Upper lobe of left lung (tissue), 6 donors: Measurements from ENCODE around the gene GPC5. TPM values are rescaled to one million over a fixed set of nuclear protein-coding genes. Genes with fewer than 3 reads are reported as not detected.
"Not testable (repeated sequence)": the region's sequence is repeated elsewhere in the genome, so short reads cannot be mapped to it uniquely, and the experiment has no call there.

Experiments
- ATAC-seq, 2 donors: fragments of 200-7000 bp; cut with Tn5 transposase; one replicate each; pipeline ENCODE4 v1.9.1; 2022; ENCODE audit warnings: mild to moderate bottlenecking in 2 of 2, moderate library complexity in 2 of 2; ENCODE audit not compliant: low FRiP score in 2 of 2
- DNase-seq, 2 donors: peaks; one replicate each; pipeline ENCODE4 v3.0.0-alpha.2; 2019 to 2020
- H3K27ac ChIP-seq, 4 donors: fragments of 200-600 bp; sonication (generic); one replicate each; pipeline ENCODE4 v1.5.1; 2016 to 2019
- H3K27me3 ChIP-seq, 4 donors: fragments of 200-600 bp; sonication (generic); one replicate each; pipeline ENCODE4 v1.5.1; 2017 to 2019
- H3K36me3 ChIP-seq, 4 donors: fragments of 200-600 bp; sonication (generic); one replicate each; pipeline ENCODE4 v1.5.1; 2016 to 2019
- H3K4me1 ChIP-seq, 4 donors: fragments of 200-600 bp; sonication (generic); one replicate each; pipeline ENCODE4 v1.5.1; 2018 to 2019
- H3K4me3 ChIP-seq, 4 donors: fragments of 200-600 bp; sonication (generic); one replicate each; pipeline ENCODE4 v1.5.1; 2017 to 2019; ENCODE audit warnings: mild to moderate bottlenecking in 2 of 4, moderate library complexity in 1 of 4
- H3K9me3 ChIP-seq, 4 donors: fragments of 200-600 bp; sonication (generic); one replicate each; pipeline ENCODE4 v1.5.1; 2018 to 2019
- EP300 ChIP-seq, 4 donors: sonication (generic); formaldehyde crosslinking; IDR thresholded peaks; one replicate each; pipeline ENCODE4 v1.5.1; 2017; ENCODE audit warnings: antibody characterized with exemption in 4 of 4, control low read depth in 2 of 4
- POLR2A ChIP-seq, 4 donors: fragments of 450-650 bp; IDR thresholded peaks; one replicate each; pipeline ENCODE4 v1.5.1; 2016 to 2017; ENCODE audit warnings: antibody characterized with exemption in 4 of 4, mild to moderate bottlenecking in 2 of 4
- POLR2AphosphoS5 ChIP-seq, 2 donors: sonication (generic); formaldehyde crosslinking; IDR thresholded peaks; one replicate each; pipeline ENCODE4 v1.5.1; 2017; ENCODE audit warnings: antibody characterized with exemption in 2 of 2
- WGBS, 2 donors: methylation state at CpG; one replicate each; pipeline ENCODE4 v1.1.5; 2017 to 2018; 5-methylcytosine and 5-hydroxymethylcytosine counted together
- total RNA-seq, 6 donors: library from RNA; depleted of rRNA in 4 of 6; stranded (reverse); fragments of >200 nt in 4 of 6; gene quantifications; one replicate each; pipeline versions ENCODE4 v1.1.0 to v1.2.1, GENCODE V29; 2016 to 2021
- TF ChIP-seq, protein P1 (sequence below), 6 experiments: fragments of 450-650 bp in 4 of 6; fragments of 200-600 bp in 2 of 6; sonication (generic) in 2 of 6; IDR thresholded peaks; one replicate each; pipeline ENCODE4 v1.5.1; 2016 to 2019; ENCODE audit warnings: antibody characterized with exemption in 6 of 6
- donor health status: DM: no; HTN: no; CAD: no; lungs with moderate emphysema.
- donor health status: DM: no; HTN: yes; CAD: no; lungs with severe emphysema.

Gene GPC5
- total RNA-seq, 6 donors from 2014 or later = 7.6 to 51.4 (median 12.8) TPM

DNA sequence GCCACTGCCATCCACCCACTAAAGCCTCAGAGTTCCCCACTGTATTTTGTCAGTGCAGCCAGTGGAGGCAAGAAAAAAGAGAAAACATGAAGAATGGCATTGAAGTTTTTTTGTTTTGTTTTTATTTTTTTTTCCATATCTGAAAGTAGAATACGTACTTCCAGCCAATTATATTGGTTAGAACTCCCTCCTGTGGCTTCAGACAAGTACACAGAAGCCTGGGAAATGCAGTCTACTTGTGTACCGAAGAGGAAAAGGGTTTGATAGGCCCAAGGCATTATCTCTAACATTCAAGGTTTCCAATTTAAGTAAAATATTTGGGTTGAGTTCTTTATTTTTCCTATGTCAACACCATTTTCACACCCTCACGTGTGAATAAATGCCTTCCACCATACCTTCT is 1131.9 kb downstream of the GPC5 start:
- H3K27ac ChIP-seq = no peak overlapping the region
- H3K4me1 ChIP-seq = no peaks in the 10 kb centered on the region
- no peak overlapping the region for H3K4me3 ChIP-seq
- no peak for DNase-seq
- TF ChIP-seq EP300 (IDR thresholded peaks at IDR 0.05) = no peak
- WGBS, 2 donors = 62 to 66% methylated on average over 3 of the region's 3 CpGs
- H3K9me3 ChIP-seq = no peaks in the 10 kb centered on the region
- no peak for ATAC-seq
- no peaks in the 10 kb centered on the region for H3K27me3 ChIP-seq
- no peaks in the 10 kb centered on the region for H3K36me3 ChIP-seq

DNA sequence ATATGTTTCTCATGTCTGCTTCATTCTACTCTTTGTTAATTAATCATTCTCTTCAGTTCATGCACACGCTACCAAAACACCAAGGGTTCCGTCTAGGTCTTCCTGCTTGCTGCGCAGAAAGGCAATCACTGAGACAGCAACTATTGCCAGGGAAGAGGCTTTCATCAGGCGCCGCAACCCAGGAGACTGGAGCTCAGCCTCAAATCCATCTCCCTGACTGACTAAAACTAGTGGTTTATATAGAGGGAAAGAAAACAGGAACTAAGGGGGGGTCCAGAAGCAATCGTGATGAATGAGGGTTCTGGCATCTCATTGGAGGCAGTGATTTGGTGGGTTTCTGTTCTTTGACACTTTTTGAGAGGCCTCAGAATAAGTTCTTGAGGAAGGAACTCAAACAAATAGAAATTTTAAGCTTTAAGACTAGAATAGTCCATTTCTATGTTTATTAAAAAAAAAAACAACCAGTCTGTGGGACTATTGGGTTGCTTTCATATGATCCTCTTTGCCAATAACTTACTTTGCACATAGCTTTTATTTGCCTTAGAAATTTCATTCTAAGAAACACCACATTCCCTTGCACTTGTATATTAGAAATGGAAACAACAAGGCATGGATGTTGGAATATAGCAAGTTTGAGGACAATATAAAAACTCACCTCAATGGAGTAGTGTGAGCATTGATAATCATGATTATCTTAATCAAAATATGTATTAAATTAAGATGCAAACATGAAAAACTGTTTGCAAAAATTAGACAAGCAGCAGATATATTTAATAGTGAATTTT is 1137.0 kb downstream of the GPC5 start:
- ATAC-seq (no peak), DNase-seq (no peak)
- no peak overlapping the region for H3K27ac ChIP-seq
- H3K27me3 ChIP-seq = no peaks in the 10 kb centered on the region
- no peaks in the 10 kb centered on the region for H3K4me1 ChIP-seq
- H3K36me3 ChIP-seq = no peaks in the 10 kb centered on the region
- no peak overlapping the region for H3K4me3 ChIP-seq
- TF ChIP-seq, protein P1, sequence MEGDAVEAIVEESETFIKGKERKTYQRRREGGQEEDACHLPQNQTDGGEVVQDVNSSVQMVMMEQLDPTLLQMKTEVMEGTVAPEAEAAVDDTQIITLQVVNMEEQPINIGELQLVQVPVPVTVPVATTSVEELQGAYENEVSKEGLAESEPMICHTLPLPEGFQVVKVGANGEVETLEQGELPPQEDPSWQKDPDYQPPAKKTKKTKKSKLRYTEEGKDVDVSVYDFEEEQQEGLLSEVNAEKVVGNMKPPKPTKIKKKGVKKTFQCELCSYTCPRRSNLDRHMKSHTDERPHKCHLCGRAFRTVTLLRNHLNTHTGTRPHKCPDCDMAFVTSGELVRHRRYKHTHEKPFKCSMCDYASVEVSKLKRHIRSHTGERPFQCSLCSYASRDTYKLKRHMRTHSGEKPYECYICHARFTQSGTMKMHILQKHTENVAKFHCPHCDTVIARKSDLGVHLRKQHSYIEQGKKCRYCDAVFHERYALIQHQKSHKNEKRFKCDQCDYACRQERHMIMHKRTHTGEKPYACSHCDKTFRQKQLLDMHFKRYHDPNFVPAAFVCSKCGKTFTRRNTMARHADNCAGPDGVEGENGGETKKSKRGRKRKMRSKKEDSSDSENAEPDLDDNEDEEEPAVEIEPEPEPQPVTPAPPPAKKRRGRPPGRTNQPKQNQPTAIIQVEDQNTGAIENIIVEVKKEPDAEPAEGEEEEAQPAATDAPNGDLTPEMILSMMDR (IDR thresholded peaks at IDR 0.05) = no peak
- no peak for TF ChIP-seq POLR2AphosphoS5 (IDR thresholded peaks at IDR 0.05)
- TF ChIP-seq EP300 (IDR thresholded peaks at IDR 0.05) = no peak
- TF ChIP-seq POLR2A (IDR thresholded peaks at IDR 0.05) = no peak
- 86 to 90% methylated on average over 6 of the region's 6 CpGs for WGBS, 2 donors
- H3K9me3 ChIP-seq = no peaks in the 10 kb centered on the region

DNA sequence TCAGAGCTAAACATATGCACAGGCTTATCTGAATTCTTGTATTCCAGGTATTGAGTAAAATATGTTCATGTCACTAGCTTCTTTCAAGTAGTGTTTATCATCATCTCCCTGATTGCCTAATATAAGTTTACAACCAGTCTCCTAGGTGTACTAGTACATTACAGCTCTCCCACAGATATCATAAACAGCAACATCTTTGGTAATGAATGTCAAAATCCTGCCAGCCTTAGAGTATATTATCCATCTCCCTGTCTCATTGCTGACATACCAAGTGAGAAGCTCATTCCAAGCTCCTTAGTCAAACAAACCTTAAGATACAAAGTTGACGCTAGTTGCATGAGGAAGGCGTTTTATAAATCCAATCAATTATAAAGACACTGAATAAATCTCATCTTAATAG is 1139.0 kb downstream of the GPC5 start:
- no peak for DNase-seq
- TF ChIP-seq POLR2AphosphoS5 (IDR thresholded peaks at IDR 0.05) = no peak
- TF ChIP-seq EP300 (IDR thresholded peaks at IDR 0.05) = no peak
- no peak for TF ChIP-seq POLR2A (IDR thresholded peaks at IDR 0.05)
- TF ChIP-seq, protein P1 (IDR thresholded peaks at IDR 0.05) = no peak
- H3K9me3 ChIP-seq = no peaks in the 10 kb centered on the region
- no peaks in the 10 kb centered on the region for H3K4me1 ChIP-seq
- H3K4me3 ChIP-seq = no peak overlapping the region
- ATAC-seq = no peak
- H3K27me3 ChIP-seq = no peaks in the 10 kb centered on the region
- WGBS, 2 donors = 63 to 66% methylated on average over 2 of the region's 2 CpGs
- no peak overlapping the region for H3K27ac ChIP-seq
- no peaks in the 10 kb centered on the region for H3K36me3 ChIP-seq

DNA sequence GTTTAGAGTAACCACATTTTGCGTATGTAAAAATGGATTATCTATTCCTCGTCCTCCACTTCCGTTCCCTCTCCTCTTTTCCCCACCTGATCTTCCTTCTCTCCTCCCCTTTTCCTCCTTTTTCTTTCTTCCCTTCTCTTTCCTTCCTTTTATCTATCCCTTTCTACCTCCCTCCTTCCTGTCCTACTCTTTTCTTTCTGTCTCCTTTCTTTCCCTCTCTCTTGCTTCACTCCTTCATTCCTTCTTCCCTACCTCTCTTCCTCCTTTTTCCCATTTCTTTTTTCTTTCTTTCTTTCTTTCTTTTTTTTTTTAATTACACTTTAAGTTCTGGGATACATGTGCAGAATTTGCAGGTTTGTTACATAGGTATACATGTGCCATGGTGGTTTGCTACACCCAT is 1139.7 kb downstream of the GPC5 start:
- no peak overlapping the region for H3K4me3 ChIP-seq

DNA sequence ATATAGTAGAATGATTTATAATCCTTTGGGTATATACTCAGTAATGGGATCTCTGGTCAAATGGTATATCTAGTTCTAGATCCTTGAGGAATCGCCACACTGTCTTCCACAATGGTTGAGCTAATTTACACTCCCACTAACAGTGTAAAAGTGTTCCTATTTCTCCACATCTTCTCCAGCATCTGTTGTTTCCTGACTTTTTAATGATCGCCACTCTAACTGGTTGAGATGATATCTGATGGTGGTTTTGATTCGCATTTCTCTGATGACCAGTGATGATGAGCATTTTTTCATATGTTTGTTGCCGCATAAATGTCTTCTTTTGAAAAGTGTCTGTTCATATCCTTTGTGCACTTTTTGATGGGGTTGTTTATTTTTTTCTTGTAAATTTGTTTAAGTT is 1140.7 kb downstream of the GPC5 start:
- 93 to 97% methylated on average over 4 of the region's 4 CpGs for WGBS, 2 donors
- not testable (repeated sequence) for H3K4me3 ChIP-seq, H3K27me3 ChIP-seq, ATAC-seq, H3K9me3 ChIP-seq, H3K36me3 ChIP-seq, H3K4me1 ChIP-seq, H3K27ac ChIP-seq, DNase-seq

More for the DNA sequence above, 1139.7 kb downstream of the GPC5 start:
- no peak for TF ChIP-seq POLR2AphosphoS5 (IDR thresholded peaks at IDR 0.05)
- no peak for TF ChIP-seq POLR2A (IDR thresholded peaks at IDR 0.05)
- WGBS, 2 donors = 80 to 89% methylated on average over 3 of the region's 3 CpGs
- DNase-seq (no peak), ATAC-seq (no peak)
- no peaks in the 10 kb centered on the region for H3K36me3 ChIP-seq
- H3K4me1 ChIP-seq = no peaks in the 10 kb centered on the region
- H3K27ac ChIP-seq = no peak overlapping the region
- H3K9me3 ChIP-seq = no peaks in the 10 kb centered on the region
- no peaks in the 10 kb centered on the region for H3K27me3 ChIP-seq

DNA sequence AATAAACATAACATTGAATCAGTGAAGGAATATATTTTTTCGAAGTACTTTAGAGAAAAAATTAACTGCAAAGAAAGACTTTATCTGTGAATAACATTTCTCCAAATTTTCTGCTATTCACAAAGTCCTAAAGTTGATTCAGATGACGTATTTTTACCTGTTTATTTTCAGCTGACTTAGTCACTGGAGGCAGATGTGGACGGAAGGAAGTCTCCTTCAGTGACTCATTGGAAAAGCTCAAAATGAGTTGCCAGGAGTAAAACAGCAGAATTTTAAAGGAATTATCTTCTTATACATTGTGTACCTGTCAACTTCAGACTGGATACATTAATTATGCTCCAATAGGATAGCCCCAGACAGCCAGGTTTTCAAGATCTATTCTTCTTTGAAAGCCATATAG is 1148.8 kb downstream of the GPC5 start:
- ATAC-seq = no peak
- no peaks in the 10 kb centered on the region for H3K4me1 ChIP-seq
- H3K9me3 ChIP-seq = no peaks in the 10 kb centered on the region
- H3K27ac ChIP-seq = no peak overlapping the region
- no peak overlapping the region for H3K4me3 ChIP-seq
- WGBS, 2 donors = 80 to 87% methylated on average over 3 of the region's 3 CpGs
- no peak for DNase-seq
- no peaks in the 10 kb centered on the region for H3K36me3 ChIP-seq
- TF ChIP-seq POLR2A (IDR thresholded peaks at IDR 0.05) (no peak), POLR2AphosphoS5 (IDR thresholded peaks at IDR 0.05) (no peak), EP300 (IDR thresholded peaks at IDR 0.05) (no peak)
- TF ChIP-seq, protein P1 (IDR thresholded peaks at IDR 0.05) = no peak
- H3K27me3 ChIP-seq = no peaks in the 10 kb centered on the region
